SU-DHL-6 (cell line): ENCODE data around the gene AOC1.

ENCODE experiments used
- H2AFZ ChIP-seq: fragments of 200-600 bp; sonication (generic); 2 replicates; pipeline ENCODE4 v1.6.1; 2014; ENCODE audit warnings: low read depth, mild to moderate bottlenecking, moderate library complexity, mixed read lengths, antibody characterized with exemption, low read length; ENCODE audit not compliant: severe bottlenecking
- H3F3A ChIP-seq: fragments of 200-600 bp; shearing (Covaris generic); 2 replicates; pipeline ENCODE4 v1.6.0; 2016; ENCODE audit warnings: antibody characterized with exemption, mild to moderate bottlenecking; ENCODE audit not compliant: insufficient read depth
- H3K27ac ChIP-seq: fragments of 200-600 bp; sonication (generic); 2 replicates; pipeline ENCODE4 v1.5.1; 2016; ENCODE audit warnings: low read depth, mild to moderate bottlenecking, low read length, moderate library complexity, mixed read lengths
- H3K27me3 ChIP-seq: fragments of 200-600 bp; sonication (generic), shearing (Covaris generic); 2 replicates; pipeline ENCODE4 v1.6.0; 2014; ENCODE audit warnings: mild to moderate bottlenecking, low read length
- H3K36me3 ChIP-seq: fragments of 200-600 bp; sonication (generic); 2 replicates; pipeline ENCODE4 v1.6.1; 2014; ENCODE audit warnings: mild to moderate bottlenecking, low read length, mixed read lengths
- H3K4me2 ChIP-seq: fragments of 300-600, 200-600 bp; shearing (Covaris generic), sonication (generic); 2 replicates; pipeline ENCODE4 v1.6.0; 2014; ENCODE audit warnings: low read length, low read depth, mild to moderate bottlenecking; ENCODE audit not compliant: poor library complexity, severe bottlenecking
- H3K4me3 ChIP-seq: fragments of 200-600 bp; sonication (generic); 2 replicates; pipeline ENCODE4 v1.5.1; 2014; ENCODE audit warnings: antibody characterized with exemption, low read length, mild to moderate bottlenecking, mixed read lengths; ENCODE audit not compliant: insufficient read depth, poor library complexity, severe bottlenecking
- H3K79me2 ChIP-seq: fragments of 200-600 bp; sonication (generic); 2 replicates; pipeline ENCODE4 v1.6.1; 2014; ENCODE audit warnings: mild to moderate bottlenecking, low read length, moderate library complexity; ENCODE audit not compliant: insufficient read depth
- H3K9ac ChIP-seq: fragments of 200-600 bp; sonication (generic); 2 replicates; pipeline ENCODE4 v1.7.0; 2014; ENCODE audit warnings: mild to moderate bottlenecking, low read length
- H3K9me2 ChIP-seq: fragments of 200-600 bp; sonication (generic); replicated peaks from 2 replicates; pipeline ENCODE4 v1.6.1; 2014; ENCODE audit warnings: low read length; ENCODE audit not compliant: insufficient read depth
- H3K9me3 ChIP-seq: fragments of 200-600 bp; sonication (generic); 2 replicates; pipeline ENCODE4 v1.6.1; 2014; ENCODE audit warnings: low read length, mixed read lengths; ENCODE audit not compliant: insufficient read depth
- H4K20me1 ChIP-seq: fragments of 200-600 bp; sonication (generic); 2 replicates; pipeline ENCODE4 v1.6.1; 2014; ENCODE audit warnings: low read depth, mild to moderate bottlenecking, antibody characterized with exemption, low read length, moderate library complexity, mixed read lengths
- CTCF ChIP-seq: fragments of 200-600 bp; sonication (generic); IDR thresholded peaks from one replicate; pipeline ENCODE4 v1.5.1; 2017; ENCODE audit warnings: antibody characterized with exemption, mild to moderate bottlenecking, low read length, moderate library complexity; ENCODE audit not compliant: insufficient read depth, poor library complexity, severe bottlenecking
- EZH2phosphoT487 ChIP-seq: fragments of 200-600 bp; sonication (generic), shearing (Covaris generic); conservative IDR thresholded peaks from 2 replicates; pipeline ENCODE4 v1.6.1; 2018; ENCODE audit warnings: mild to moderate bottlenecking, antibody characterized with exemption, low read length, moderate library complexity, mixed read lengths

AOC1 gene

GRCh38 chr7:150830937-150831336, 21.4 kb upstream of the AOC1 start:
- Histone ChIP-seq H3K36me3 (no peaks in the 10 kb centered on the region), H3K27ac (no peak overlapping the region), H3K4me3 (no peak overlapping the region), H3K79me2 (no peaks in the 10 kb centered on the region), H3K9ac (no peak overlapping the region), H3F3A (no peaks in the 10 kb centered on the region), H4K20me1 (no peaks in the 10 kb centered on the region), H3K4me2 (no peak overlapping the region), H3K9me2 (no peaks in the 10 kb centered on the region), H3K9me3 (no peaks in the 10 kb centered on the region), H3K27me3 (0 out of 2 replicates have a peak, but pooled peaks cover 2% of the 10 kb centered on the region), H2AFZ (no peak overlapping the region)
- no peak for TF ChIP-seq CTCF

- no peaks in the 10 kb centered on the region for H3K36me3 ChIP-seq
- no peaks in the 10 kb centered on the region for H4K20me1 ChIP-seq
- no peak overlapping the region for H3K4me2 ChIP-seq
- H2AFZ ChIP-seq, result no peak overlapping the region
- no peak overlapping the region for H3K9ac ChIP-seq
- no peaks in the 10 kb centered on the region for H3K9me3 ChIP-seq
- H3K4me3 ChIP-seq, result no peak overlapping the region
- no peaks in the 10 kb centered on the region for H3F3A ChIP-seq
- H3K27me3 ChIP-seq, result 0 out of 2 replicates have a peak, but pooled peaks cover 2% of the 10 kb centered on the region
- TF ChIP-seq CTCF (no peak), EZH2phosphoT487 (no peak)
- H3K79me2 ChIP-seq, result no peaks in the 10 kb centered on the region
- no peaks in the 10 kb centered on the region for H3K9me2 ChIP-seq
- H3K27ac ChIP-seq, result no peak overlapping the region
These were observed 20.5 kb upstream of the AOC1 start for GRCh38 chr7:150831851-150832250.

GRCh38 chr7:150835019-150835418, 17.3 kb upstream of the AOC1 start:
- no peak overlapping the region for H3K9ac ChIP-seq
- TF ChIP-seq CTCF, result no peak
- TF ChIP-seq EZH2phosphoT487, result no peak
- H3K36me3 ChIP-seq, result no peaks in the 10 kb centered on the region
- H3F3A ChIP-seq, result no peaks in the 10 kb centered on the region
- no peaks in the 10 kb centered on the region for H3K79me2 ChIP-seq
- no peaks in the 10 kb centered on the region for H3K9me2 ChIP-seq
- no peak overlapping the region for H3K27ac ChIP-seq
- H4K20me1 ChIP-seq, result no peaks in the 10 kb centered on the region
- 0 out of 2 replicates have a peak, but pooled peaks cover 2% of the 10 kb centered on the region for H3K27me3 ChIP-seq
- no peak overlapping the region for H3K4me2 ChIP-seq
- H3K4me3 ChIP-seq, result no peak overlapping the region
- H3K9me3 ChIP-seq, result no peaks in the 10 kb centered on the region
- no peak overlapping the region for H2AFZ ChIP-seq
